H1 (cell line): ENCODE measurements around the gene EVC2. TPM values are rescaled to one million over a fixed set of nuclear protein-coding genes. Genes with fewer than 3 reads are reported as not detected.

Experiments
- CTCF ChIA-PET: fragments of 300-600 bp; sonication (Branson Sonifier 250); formaldehyde crosslinking; loops from one replicate; lab custom pipeline; 2021; ENCODE audit not compliant: partially characterized antibody; lab: Charles Lee
- POLR2A ChIA-PET: fragments of 300-600 bp; sonication (Branson Sonifier 250); formaldehyde crosslinking; loops from one replicate; lab custom pipeline; 2021; ENCODE audit warnings: inconsistent platforms; ENCODE audit not compliant: partially characterized antibody; lab: Charles Lee
- DNase-seq, 2 experiments: peaks; one replicate each; pipeline versions ENCODE4 v3.0.0 to v3.0.0-alpha.2; 2010 to 2022; ENCODE audit warnings: low spot score in 2 of 2, low read depth in 1 of 2, mixed read lengths in 1 of 2
- FAIRE-seq: peaks from 2 replicates; lab custom pipeline; 2011; peaks lifted over from hg19 to GRCh38; lab: Jason Lieb, UNC
- H2AFZ ChIP-seq: 2 replicates; pipeline ENCODE4 v1.8.1; 2012; ENCODE audit warnings: low read length, inconsistent platforms
- H2AK5ac ChIP-seq: 2 replicates; pipeline ENCODE4 v1.6.1; 2013; ENCODE audit warnings: low read depth, low read length
- H2BK120ac ChIP-seq: replicated peaks from 2 replicates; pipeline ENCODE3; 2013; ENCODE audit warnings: low read depth, low read length, inconsistent platforms
- H2BK12ac ChIP-seq: 2 replicates; pipeline ENCODE4 v1.6.1; 2013; ENCODE audit warnings: low read depth, low read length
- H2BK15ac ChIP-seq: 2 replicates; pipeline ENCODE4 v1.6.1; 2013; ENCODE audit warnings: low read length
- H2BK20ac ChIP-seq: 2 replicates; pipeline ENCODE4 v1.6.1; 2013; ENCODE audit warnings: low read length
- H2BK5ac ChIP-seq: 2 replicates; pipeline ENCODE4 v1.6.1; 2013; ENCODE audit warnings: low read depth, low read length
- H3K14ac ChIP-seq: 2 replicates; pipeline ENCODE4 v1.6.1; 2013; ENCODE audit warnings: inconsistent platforms; ENCODE audit not compliant: insufficient read length
- H3K18ac ChIP-seq: 2 replicates; pipeline ENCODE4 v1.6.1; 2013; ENCODE audit warnings: low read length; ENCODE audit errors: extremely low read depth
- H3K23ac ChIP-seq: 2 replicates; pipeline ENCODE4 v1.6.1; 2013; ENCODE audit warnings: inconsistent platforms; ENCODE audit not compliant: insufficient read length
- H3K23me2 ChIP-seq: 2 replicates; pipeline ENCODE4 v1.6.1; 2013; ENCODE audit warnings: low read depth, low read length
- H3K27ac ChIP-seq: 2 replicates; pipeline ENCODE4 v1.6.1; 2011; ENCODE audit warnings: low read depth, low read length, inconsistent platforms
- H3K27me3 ChIP-seq, 4 experiments: replicated peaks in 1 of 4; 1 replicate in 1 of 4; 2 replicates in 3 of 4; pipeline versions ENCODE4 v1.6.1 to v1.8.1; 2011 to 2013; ENCODE audit warnings: low read length in 3 of 4, mild to moderate bottlenecking in 3 of 4, inconsistent platforms in 2 of 4, mixed read lengths in 2 of 4, moderate library complexity in 1 of 4; ENCODE audit not compliant: control insufficient read depth in 3 of 4, insufficient read depth in 3 of 4; ENCODE audit errors: extremely low read depth in 1 of 4
- H3K36me3 ChIP-seq, 4 experiments: 2 replicates each; pipeline versions ENCODE4 v1.6.1 to v1.8.1; 2011 to 2013; ENCODE audit warnings: mild to moderate bottlenecking in 4 of 4, low read length in 3 of 4, moderate library complexity in 2 of 4, control low read depth in 1 of 4, inconsistent platforms in 1 of 4; ENCODE audit not compliant: insufficient read depth in 4 of 4, control insufficient read depth in 2 of 4
- H3K4ac ChIP-seq: replicated peaks from 2 replicates; pipeline ENCODE3; 2013; ENCODE audit warnings: low read length, low read depth, mixed read lengths, inconsistent platforms; ENCODE audit not compliant: insufficient read length
- H3K4me1 ChIP-seq, 4 experiments: replicated peaks in 1 of 4; 1 replicate in 1 of 4; 2 replicates in 3 of 4; pipeline versions ENCODE4 v1.6.1 to v1.8.1; 2011 to 2013; ENCODE audit warnings: low read length in 3 of 4, inconsistent platforms in 2 of 4, mixed read lengths in 1 of 4; ENCODE audit not compliant: insufficient read depth in 4 of 4, control insufficient read depth in 3 of 4
- H3K4me2 ChIP-seq, 2 experiments: 2 replicates each; pipeline versions ENCODE4 v1.6.1 to v1.8.1; 2011 to 2013; ENCODE audit warnings: low read depth in 2 of 2, low read length in 2 of 2, control low read depth in 1 of 2, inconsistent platforms in 1 of 2, mild to moderate bottlenecking in 1 of 2; ENCODE audit not compliant: insufficient read depth in 1 of 2
- H3K4me3 ChIP-seq, 4 experiments: fragments of 200-600, 300-600 bp in 1 of 4; sonication (generic), shearing (Covaris generic), sonication (Bioruptor Twin) in 1 of 4; 2 replicates each; pipeline versions ENCODE4 v1.5.1 to v1.8.1; 2011 to 2016; ENCODE audit warnings: low read length in 4 of 4, low read depth in 3 of 4, control low read depth in 2 of 4, inconsistent platforms in 2 of 4, mild to moderate bottlenecking in 2 of 4, mixed read lengths in 1 of 4, moderate library complexity in 1 of 4; ENCODE audit not compliant: insufficient read depth in 2 of 4; ENCODE audit errors: extremely low read depth in 1 of 4
- H3K56ac ChIP-seq: replicated peaks from 2 replicates; pipeline ENCODE3; 2013; ENCODE audit warnings: low read depth, mild to moderate bottlenecking, mixed read lengths, low read length, inconsistent platforms; ENCODE audit not compliant: insufficient read length
- H3K79me1 ChIP-seq: 2 replicates; pipeline ENCODE4 v1.6.1; 2013; ENCODE audit warnings: low read depth, low read length, control low read depth
- H3K79me2 ChIP-seq, 2 experiments: 2 replicates each; pipeline versions ENCODE4 v1.6.1 to v1.8.1; 2012 to 2013; ENCODE audit warnings: low read length in 2 of 2, mild to moderate bottlenecking in 2 of 2, inconsistent platforms in 1 of 2; ENCODE audit not compliant: insufficient read depth in 2 of 2, control insufficient read depth in 1 of 2
- H3K9ac ChIP-seq, 4 experiments: replicated peaks in 1 of 4; 1 replicate in 1 of 4; 2 replicates in 3 of 4; pipeline versions ENCODE4 v1.6.1 to v1.8.1; 2011 to 2013; ENCODE audit warnings: low read depth in 3 of 4, low read length in 3 of 4, control low read depth in 2 of 4, mild to moderate bottlenecking in 2 of 4, moderate library complexity in 2 of 4, inconsistent platforms in 1 of 4; ENCODE audit errors: extremely low read depth in 1 of 4
- H3K9me3 ChIP-seq, 2 experiments: 2 replicates each; pipeline versions ENCODE4 v1.6.1 to v1.8.1; 2012 to 2013; ENCODE audit warnings: mild to moderate bottlenecking in 2 of 2, moderate library complexity in 2 of 2, control low read depth in 1 of 2, inconsistent platforms in 1 of 2, low read depth in 1 of 2, low read length in 1 of 2, mixed read lengths in 1 of 2; ENCODE audit not compliant: insufficient read depth in 2 of 2
- H4K20me1 ChIP-seq, 2 experiments: replicated peaks in 1 of 2; 2 replicates each; pipeline versions ENCODE3 to v1.8.1; 2011 to 2013; ENCODE audit warnings: inconsistent platforms in 2 of 2, low read length in 2 of 2, mild to moderate bottlenecking in 1 of 2; ENCODE audit not compliant: insufficient read depth in 2 of 2, control insufficient read depth in 1 of 2
- H4K5ac ChIP-seq: 2 replicates; pipeline ENCODE4 v1.6.1; 2013; ENCODE audit warnings: low read length, low read depth, mixed read lengths, inconsistent platforms; ENCODE audit not compliant: insufficient read length
- H4K8ac ChIP-seq: 2 replicates; pipeline ENCODE4 v1.8.0; 2013; ENCODE audit warnings: mild to moderate bottlenecking, moderate library complexity, low read length, inconsistent platforms; ENCODE audit not compliant: insufficient read depth; ENCODE audit errors: extremely low read depth
- H4K91ac ChIP-seq: replicated peaks from 2 replicates; pipeline ENCODE3; 2013; ENCODE audit warnings: low read length, mixed read lengths, inconsistent platforms; ENCODE audit not compliant: insufficient read length
- BCL11A ChIP-seq, 2 experiments: IDR thresholded peaks; one replicate each; pipeline ENCODE4 v1.6.1; 2011; ENCODE audit warnings: low read depth in 2 of 2, low read length in 2 of 2, mild to moderate bottlenecking in 2 of 2
- CBX8 ChIP-seq: fragments of 300-800, 300-1000 bp; sonication (generic); IDR thresholded peaks from 2 replicates; pipeline ENCODE4 v1.7.1; 2016; ENCODE audit warnings: low read depth, low read length, borderline replicate concordance
- HDAC2 ChIP-seq, 2 experiments: fragments of 300-600 bp in 1 of 2; sonication (generic) in 1 of 2; IDR thresholded peaks; 2 replicates each; pipeline ENCODE4 v1.6.1; 2011 to 2012; ENCODE audit warnings: low read depth in 2 of 2, low read length in 2 of 2, mild to moderate bottlenecking in 2 of 2, moderate library complexity in 2 of 2, borderline replicate concordance in 1 of 2, inconsistent platforms in 1 of 2
- RXRA ChIP-seq: IDR thresholded peaks from 2 replicates; pipeline ENCODE4 v1.6.1; 2011; ENCODE audit warnings: low read depth, mild to moderate bottlenecking, low read length, moderate library complexity; ENCODE audit not compliant: insufficient read depth
- SP2 ChIP-seq: IDR thresholded peaks from 2 replicates; pipeline ENCODE4 v1.6.1; 2012; ENCODE audit warnings: mild to moderate bottlenecking, low read length, inconsistent platforms
- TEAD4 ChIP-seq: IDR thresholded peaks from 2 replicates; pipeline ENCODE4 v1.6.1; 2012; ENCODE audit warnings: low read depth, low read length, inconsistent platforms, mixed read lengths
- WGBS, 2 experiments: shearing (Covaris generic) in 1 of 2; methylation state at CpG; one replicate each; pipeline versions ENCODE4 v1.1.6 to v1.1.7; 2013 to 2015; ENCODE audit warnings: low lambda C conversion rate in 2 of 2, mixed read lengths in 2 of 2, inconsistent platforms in 1 of 2, low coverage in 1 of 2, missing lambda C conversion rate in 1 of 2; ENCODE audit not compliant: insufficient replicate concordance in 2 of 2, insufficient coverage in 1 of 2, insufficient read length in 1 of 2; ENCODE audit errors: extremely low coverage in 1 of 2, missing lambda C conversion rate in 1 of 2; 5-methylcytosine and 5-hydroxymethylcytosine counted together
- polyA plus RNA-seq, 7 experiments: library from polyadenylated mRNA; depleted of rRNA in 3 of 7; stranded (reverse) in 5 of 7; unstranded in 2 of 7; fragments of >200 nt in 5 of 7; fragments of 200-250 nt in 2 of 7; gene quantifications; 1 replicate in 5 of 7; 2 replicates in 1 of 7; 4 replicates in 1 of 7; pipeline versions ENCODE4 v1.2.1 to v1.2.3, GENCODE V29; 2011 to 2013; ENCODE audit warnings: missing spikeins in 2 of 7, mixed read lengths in 2 of 7
- total RNA-seq: library from RNA; stranded (reverse); fragmentation: NEBNext Ultra II Directional; extraction: Animal tissue kit (Norgen Biotek cat#: 25700); gene quantifications from 2 replicates; pipeline ENCODE4 v1.2.1, GENCODE V29; 2021
- TF ChIP-seq, protein P1 (sequence below): IDR thresholded peaks from 2 replicates; pipeline ENCODE4 v1.6.1; 2011; ENCODE audit warnings: low read depth, mild to moderate bottlenecking, low read length; ENCODE audit not compliant: insufficient read depth

EVC2 gene
- total and polyA plus RNA-seq, 2 of the 8 experiments (the other 6 are each of a cell fraction or from before 2014, with no cell fraction given), result 0.73 to 5.9 TPM

- no peak overlapping the region for H2AFZ ChIP-seq
- no peak overlapping the region for H2AK5ac ChIP-seq
- no peak overlapping the region for H3K4ac ChIP-seq
- H3K36me3 ChIP-seq, result peaks cover 0 to 4% (median 0%) of the 10 kb centered on the region in 4 experiments; a peak in 1 of 8 replicates
- WGBS, 2 experiments, result 84% methylated on average over 8 of the region's 8 CpGs; no CpG with 5 or more reads in 1 of the 2 experiments
- no peak overlapping the region for H4K5ac ChIP-seq
- no peak overlapping the region for H2BK12ac ChIP-seq
- no peak overlapping the region for H3K9ac ChIP-seq
- DNase-seq, result no peak
- no peaks in the 10 kb centered on the region for H3K23me2 ChIP-seq
- CTCF ChIA-PET, result interaction anchor here (1.0 to 1.4 kb wide), 2 partner anchors 12 to 43 kb away, joined by 3 to 4 read pairs; no protein-coding TSS in a partner anchor
- no peak overlapping the region for H3K56ac ChIP-seq
- no peak overlapping the region for H4K91ac ChIP-seq
- H3K18ac ChIP-seq, result no peak overlapping the region
- POLR2A ChIA-PET, result interaction anchor here (0.9 kb wide), 1 partner anchor 24 kb away, joined by 5 read pairs; no protein-coding TSS in a partner anchor
- no peaks in the 10 kb centered on the region for H3K79me1 ChIP-seq
- H3K4me2 ChIP-seq, result no peak overlapping the region
- no peak overlapping the region for H3K23ac ChIP-seq
- no peak for FAIRE-seq
- no peaks in the 10 kb centered on the region for H3K27me3 ChIP-seq
- H3K14ac ChIP-seq, result no peak overlapping the region
- no peaks in the 10 kb centered on the region for H4K20me1 ChIP-seq
- no peaks in the 10 kb centered on the region for H3K9me3 ChIP-seq
- H3K4me1 ChIP-seq, result no peaks in the 10 kb centered on the region
- H2BK15ac ChIP-seq, result no peak overlapping the region
- H2BK5ac ChIP-seq, result no peak overlapping the region
- no peak overlapping the region for H4K8ac ChIP-seq
- H3K79me2 ChIP-seq, result no peaks in the 10 kb centered on the region
- no peak overlapping the region for H3K27ac ChIP-seq
- no peak overlapping the region for H2BK20ac ChIP-seq
- no peak overlapping the region for H3K4me3 ChIP-seq
- H2BK120ac ChIP-seq, result no peak overlapping the region
- TF ChIP-seq HDAC2 (IDR thresholded peaks at IDR 0.05; ENCODE audit: borderline replicate concordance in 1 of 2, low read depth in 2 of 2, low read length in 2 of 2) (no peak), BCL11A (IDR thresholded peaks at IDR 0.05; ENCODE audit: low read depth in 2 of 2, low read length in 2 of 2) (no peak), RXRA (no peak), CBX8 (no peak), TEAD4 (no peak), SP2 (no peak)
- TF ChIP-seq, protein P1, sequence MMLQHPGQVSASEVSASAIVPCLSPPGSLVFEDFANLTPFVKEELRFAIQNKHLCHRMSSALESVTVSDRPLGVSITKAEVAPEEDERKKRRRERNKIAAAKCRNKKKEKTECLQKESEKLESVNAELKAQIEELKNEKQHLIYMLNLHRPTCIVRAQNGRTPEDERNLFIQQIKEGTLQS, result no peak
These were observed 31.6 kb downstream of the EVC2 start for GRCh38 chr4:5676763-5677162.
